HG03060 (cell line): ENCODE data around the gene VCL.
"Not testable (repeated sequence)": the region's sequence is repeated elsewhere in the genome, so short reads cannot be mapped to it uniquely, and the experiment has no call there.

ENCODE experiments used
- ATAC-seq: cut with Tn5 transposase; IDR thresholded peaks from one replicate; pipeline ENCODE4 v1.9.1; 2021; ENCODE audit warnings: low read depth, moderate number of reproducible peaks; ENCODE audit not compliant: unreplicated experiment

The VCL gene

GRCh38 chr10:73971636-73972354 lies 26.1 kb upstream of the VCL start:
- no peak for ATAC-seq

- ATAC-seq, result no peak
Measured at GRCh38 chr10:73973427-73973826, 24.5 kb upstream of the VCL start.

- no peak for ATAC-seq
Measured at GRCh38 chr10:73974309-73974946, 23.5 kb upstream of the VCL start.

GRCh38 chr10:73975388-73975787 lies 22.5 kb upstream of the VCL start:
- ATAC-seq, result no peak

GRCh38 chr10:73979141-73979808 lies 18.6 kb upstream of the VCL start:
- ATAC-seq, result no peak

- ATAC-seq, result no peak
Measured at GRCh38 chr10:73979809-73980433, 18.0 kb upstream of the VCL start.

GRCh38 chr10:73981812-73982211 lies 16.1 kb upstream of the VCL start:
- no peak for ATAC-seq

- ATAC-seq, result no peak
Measured at GRCh38 chr10:73983096-73984047, 14.5 kb upstream of the VCL start.

GRCh38 chr10:73989594-73990150 lies 8.2 kb upstream of the VCL start:
- no peak for ATAC-seq

- ATAC-seq, result no peak
Measured at GRCh38 chr10:73991203-73991883, 6.6 kb upstream of the VCL start.

GRCh38 chr10:73991884-73992245 lies 6.1 kb upstream of the VCL start:
- ATAC-seq, result no peak

- ATAC-seq, result no peak
Measured at GRCh38 chr10:73992899-73993788, 4.8 kb upstream of the VCL start.

GRCh38 chr10:73995035-73995358 lies 2.9 kb upstream of the VCL start:
- ATAC-seq, result no peak

- ATAC-seq, result peak; percentile 29
Measured at GRCh38 chr10:73997461-73997786, 492 bp upstream of the VCL start.

- ATAC-seq, result no peak
Measured at GRCh38 chr10:73998623-73998928, 660 bp downstream of the VCL start.

GRCh38 chr10:73998929-73999691 lies 1.2 kb downstream of the VCL start:
- no peak for ATAC-seq

GRCh38 chr10:73999703-74000102 lies 1.8 kb downstream of the VCL start:
- no peak for ATAC-seq

- ATAC-seq, result not testable (repeated sequence)
Measured at GRCh38 chr10:74000244-74000643, 2.3 kb downstream of the VCL start.
